ENCODE results near the gene TSHZ3.

- TF ChIP-seq EZH2 (IDR thresholded peaks at IDR 0.05; ENCODE audit: insufficient read depth, poor library complexity, severe bottlenecking) (no peak), EZH2phosphoT487 (IDR thresholded peaks at IDR 0.05; ENCODE audit: insufficient read depth, low read depth) (no peak)
These were observed 62.7 kb downstream of the TSHZ3 start for GRCh38 chr19:31286491-31286890.

Measured in GM23248 (cell line).